Fibroblast of mammary gland (primary cell): ENCODE measurements around the gene PIK3R2.

Experiments
- DNase-seq: peaks from one replicate; pipeline ENCODE4 v3.0.0-alpha.2; 2010; ENCODE audit warnings: low read depth
- H3K4me3 ChIP-seq: 2 replicates; pipeline ENCODE4 v1.5.1; 2011; ENCODE audit warnings: low read depth, mild to moderate bottlenecking, low read length, moderate library complexity; ENCODE audit not compliant: control insufficient read depth
- TF ChIP-seq, protein P1 (sequence below): conservative IDR thresholded peaks from 2 replicates; pipeline ENCODE4 v1.5.1; 2011; ENCODE audit warnings: low read depth, low read length, inconsistent platforms; ENCODE audit not compliant: control insufficient read depth, insufficient read depth

Gene PIK3R2

GRCh38 chr19:18118420-18119012 is 34.4 kb upstream of the PIK3R2 start:
- TF ChIP-seq, protein P1, sequence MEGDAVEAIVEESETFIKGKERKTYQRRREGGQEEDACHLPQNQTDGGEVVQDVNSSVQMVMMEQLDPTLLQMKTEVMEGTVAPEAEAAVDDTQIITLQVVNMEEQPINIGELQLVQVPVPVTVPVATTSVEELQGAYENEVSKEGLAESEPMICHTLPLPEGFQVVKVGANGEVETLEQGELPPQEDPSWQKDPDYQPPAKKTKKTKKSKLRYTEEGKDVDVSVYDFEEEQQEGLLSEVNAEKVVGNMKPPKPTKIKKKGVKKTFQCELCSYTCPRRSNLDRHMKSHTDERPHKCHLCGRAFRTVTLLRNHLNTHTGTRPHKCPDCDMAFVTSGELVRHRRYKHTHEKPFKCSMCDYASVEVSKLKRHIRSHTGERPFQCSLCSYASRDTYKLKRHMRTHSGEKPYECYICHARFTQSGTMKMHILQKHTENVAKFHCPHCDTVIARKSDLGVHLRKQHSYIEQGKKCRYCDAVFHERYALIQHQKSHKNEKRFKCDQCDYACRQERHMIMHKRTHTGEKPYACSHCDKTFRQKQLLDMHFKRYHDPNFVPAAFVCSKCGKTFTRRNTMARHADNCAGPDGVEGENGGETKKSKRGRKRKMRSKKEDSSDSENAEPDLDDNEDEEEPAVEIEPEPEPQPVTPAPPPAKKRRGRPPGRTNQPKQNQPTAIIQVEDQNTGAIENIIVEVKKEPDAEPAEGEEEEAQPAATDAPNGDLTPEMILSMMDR, result no peak
- H3K4me3 ChIP-seq, result peak overlapping the region; percentile 61
- DNase-seq, result no peak

GRCh38 chr19:18119013-18119716 is 33.8 kb upstream of the PIK3R2 start:
- DNase-seq, result peak; percentile 23
- peak overlapping the region; percentile 61 for H3K4me3 ChIP-seq
- TF ChIP-seq, protein P1, result no peak

DNA sequence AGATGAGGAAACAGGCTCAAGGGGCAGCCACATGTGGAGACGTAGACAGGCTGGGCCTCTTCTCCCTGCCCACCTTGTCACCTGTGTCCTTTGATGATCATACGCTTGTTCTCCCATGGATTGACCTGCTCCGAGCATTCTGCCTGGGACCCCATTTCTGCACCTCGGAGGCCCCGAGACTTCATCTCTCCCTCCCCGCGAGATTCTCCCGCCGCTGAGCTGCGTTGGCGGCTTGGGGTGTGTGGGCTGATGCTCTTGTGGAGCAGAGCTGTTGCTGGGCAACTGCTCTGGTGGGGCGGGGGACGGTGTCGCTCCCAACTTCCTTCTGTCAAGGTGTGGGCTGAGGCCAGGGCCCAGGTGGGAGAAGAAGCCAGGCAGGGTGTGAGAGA is 33.3 kb upstream of the PIK3R2 start:
- no peak for DNase-seq
- no peak overlapping the region for H3K4me3 ChIP-seq
- TF ChIP-seq, protein P1, result no peak

DNA sequence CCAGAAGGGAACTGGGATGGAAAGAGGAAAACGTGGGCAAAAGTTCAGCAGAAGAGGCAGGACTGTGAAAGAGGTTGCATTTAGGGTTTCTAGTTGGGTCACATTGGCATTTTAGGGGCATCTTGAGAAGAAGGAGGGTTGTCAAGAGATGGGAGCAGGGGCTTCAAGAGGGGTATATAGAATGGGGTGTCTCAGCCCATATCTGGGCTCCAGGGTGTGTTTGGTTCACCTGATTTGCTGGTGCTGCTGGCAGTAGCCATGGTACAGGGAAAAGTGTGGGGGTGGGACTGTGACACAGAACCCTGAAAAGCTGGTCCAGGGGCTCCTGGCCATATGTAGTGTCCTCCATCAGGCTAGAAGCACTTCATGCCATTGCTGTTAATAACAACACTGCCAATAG is 32.8 kb upstream of the PIK3R2 start:
- no peak overlapping the region for H3K4me3 ChIP-seq
- TF ChIP-seq, protein P1, result no peak
- no peak for DNase-seq

GRCh38 chr19:18121166-18121565 is 31.8 kb upstream of the PIK3R2 start:
- no peak overlapping the region for H3K4me3 ChIP-seq
- no peak for DNase-seq
- TF ChIP-seq, protein P1, result no peak

DNA sequence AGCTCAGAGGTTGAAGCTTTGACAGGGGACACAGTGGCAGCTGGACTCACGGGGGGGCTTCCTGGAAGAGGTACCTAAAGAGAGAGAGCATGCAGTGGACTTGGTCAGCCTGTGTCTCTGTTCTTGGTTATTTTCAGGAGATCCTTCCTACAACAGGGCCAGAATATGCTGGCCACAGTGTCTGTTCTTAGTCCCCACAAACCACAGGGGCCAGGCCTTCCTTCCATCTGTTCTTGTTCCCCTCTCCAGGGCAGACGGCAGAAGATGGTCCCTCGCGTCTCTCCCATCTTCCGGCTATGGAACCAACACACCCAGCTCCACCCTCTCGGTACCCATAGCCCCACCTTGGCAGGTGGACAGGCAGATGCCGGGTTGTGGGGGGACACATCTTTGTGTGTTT is 30.5 kb upstream of the PIK3R2 start:
- TF ChIP-seq, protein P1, result no peak
- H3K4me3 ChIP-seq, result no peak overlapping the region
- DNase-seq, result no peak
